NCI-H226 (cell line): ENCODE results near the gene RPS6KB2.
"Not testable (repeated sequence)": the region's sequence is repeated elsewhere in the genome, so short reads cannot be mapped to it uniquely, and the experiment has no call there.

ENCODE experiments used
- DNase-seq: peaks from one replicate; pipeline ENCODE4 v3.0.0-alpha.2; 2015

The RPS6KB2 gene

GRCh38 chr11:67410984-67411784, 17.1 kb upstream of the RPS6KB2 start:
- no peak for DNase-seq

- DNase-seq = no peak
These were observed 16.5 kb upstream of the RPS6KB2 start for GRCh38 chr11:67411785-67412152.

- no peak for DNase-seq
These were observed 15.7 kb upstream of the RPS6KB2 start for GRCh38 chr11:67412495-67413179.

- DNase-seq = no peak
These were observed 14.9 kb upstream of the RPS6KB2 start for GRCh38 chr11:67413266-67413849.

- no peak for DNase-seq
These were observed 12.6 kb upstream of the RPS6KB2 start, which contains the start of gene CARNS1 for GRCh38 chr11:67415501-67416304. TSS of gene CARNS1 (plus strand) at chr11:67415678. CDS start at chr11:67416200, 522 bp downstream.

- DNase-seq = peak; percentile 62
These were observed 11.6 kb upstream of the RPS6KB2 start for GRCh38 chr11:67416416-67417335.

GRCh38 chr11:67417425-67417824, 10.9 kb upstream of the RPS6KB2 start:
- no peak for DNase-seq

GRCh38 chr11:67418476-67419281, 9.6 kb upstream of the RPS6KB2 start:
- DNase-seq = no peak

GRCh38 chr11:67419325-67420049, 8.8 kb upstream of the RPS6KB2 start:
- no peak for DNase-seq

GRCh38 chr11:67420147-67420645, 8.1 kb upstream of the RPS6KB2 start:
- DNase-seq = no peak

- peak; percentile 78 for DNase-seq
These were observed 7.5 kb upstream of the RPS6KB2 start for GRCh38 chr11:67420646-67421429.

- DNase-seq = no peak
These were observed 6.8 kb upstream of the RPS6KB2 start for GRCh38 chr11:67421430-67422031.

- peak; percentile 48 for DNase-seq
These were observed 5.4 kb upstream of the RPS6KB2 start for GRCh38 chr11:67422891-67423290.

GRCh38 chr11:67423466-67423865, 4.8 kb upstream of the RPS6KB2 start:
- DNase-seq = no peak

- no peak for DNase-seq
These were observed 4.2 kb upstream of the RPS6KB2 start for GRCh38 chr11:67423891-67424613.

GRCh38 chr11:67427364-67427859, 882 bp upstream of the RPS6KB2 start:
- not testable (repeated sequence) for DNase-seq

GRCh38 chr11:67429038-67429668, 859 bp downstream of the RPS6KB2 start:
- DNase-seq = no peak
